Kidney (tissue), 14 donors: Measurements from ENCODE around the gene TTLL8. TPM values are rescaled to one million over a fixed set of nuclear protein-coding genes. Genes with fewer than 3 reads are reported as not detected.
A peak's percentile ranks its signal among the peaks of the same experiment; 100 is the strongest.

Experiments
- DNase-seq, 5 donors: peaks; one replicate each; pipeline ENCODE4 v3.0.0-alpha.2; 2013 to 2020
- FAIRE-seq: peaks from 2 replicates; lab custom pipeline; 2012; peaks lifted over from hg19 to GRCh38; lab: Jason Lieb, UNC
- H3K27ac ChIP-seq, 2 donors: one replicate each; pipeline ENCODE4 v1.7.0; 2013; ENCODE audit warnings: low read depth in 2 of 2, low read length in 2 of 2, inconsistent platforms in 1 of 2
- H3K27me3 ChIP-seq: one replicate; pipeline ENCODE4 v1.7.1; 2013; ENCODE audit warnings: low read length, inconsistent platforms; ENCODE audit not compliant: control insufficient read depth, insufficient read depth
- H3K36me3 ChIP-seq, 3 donors: one replicate each; pipeline versions ENCODE4 v1.7.0 to v1.7.1; 2013; ENCODE audit warnings: low read length in 3 of 3, control low read depth in 1 of 3, inconsistent platforms in 1 of 3; ENCODE audit not compliant: insufficient read depth in 3 of 3, control insufficient read depth in 2 of 3
- H3K4me1 ChIP-seq, 3 donors: one replicate each; pipeline versions ENCODE4 v1.7.0 to v1.7.1; 2013; ENCODE audit warnings: low read length in 3 of 3, inconsistent platforms in 1 of 3, low read depth in 1 of 3; ENCODE audit not compliant: control insufficient read depth in 2 of 3, insufficient read depth in 2 of 3
- H3K4me3 ChIP-seq, 3 donors: one replicate each; pipeline versions ENCODE4 v1.7.0 to v1.8.1; 2013; ENCODE audit warnings: low read length in 3 of 3, control low read depth in 1 of 3, inconsistent platforms in 1 of 3
- H3K9ac ChIP-seq, 3 donors: one replicate each; pipeline versions ENCODE4 v1.7.0 to v1.7.1; 2013; ENCODE audit warnings: low read length in 3 of 3, control low read depth in 1 of 3, inconsistent platforms in 1 of 3
- H3K9me3 ChIP-seq, 3 donors: one replicate each; pipeline versions ENCODE4 v1.7.0 to v1.7.1; 2013; ENCODE audit warnings: low read length in 3 of 3, control low read depth in 1 of 3, inconsistent platforms in 1 of 3; ENCODE audit not compliant: control insufficient read depth in 2 of 3, insufficient read depth in 1 of 3
- CTCF ChIP-seq: IDR thresholded peaks from 3 replicates; pipeline ENCODE4 v1.5.1; 2012; ENCODE audit warnings: mild to moderate bottlenecking, moderate library complexity, borderline replicate concordance; ENCODE audit not compliant: insufficient read depth; ENCODE audit errors: extremely low read depth
- intact Hi-C: fragments of 100-400 bp; cut with DNase I; formaldehyde crosslinking; loops from one replicate; pipeline ENCODE4 v1.11.1; 2022
- polyA plus RNA-seq: library from polyadenylated mRNA; stranded (reverse); fragments of 350-450 nt; fragmentation: Illumina TruSeq; extraction: RNeasy Lipid Tissue Mini Kit (QIAGEN cat#74804); gene quantifications from one replicate; pipeline ENCODE4 v1.2.3, GENCODE V29; 2014; ENCODE audit warnings: low read depth, low replicate concordance; ENCODE audit not compliant: insufficient read depth
- total RNA-seq: library from RNA; stranded (reverse); fragmentation: NEBNext Ultra II Directional; extraction: Animal tissue kit (Norgen Biotek cat#: 25700); gene quantifications from one replicate; pipeline ENCODE4 v1.2.1, GENCODE V29; 2021
- donor health status: control.
- donor health status: control.
- donor health status: control.
- donor health status: control.
- donor health status: control.
- donor health status: DM: yes; HTN: yes; CAD: no.
- donor health status: Normal renal cell carcinoma (clear cell type).

Gene TTLL8
- total and polyA plus RNA-seq, 2 donors from 2014 or later: not detected

GRCh38 chr22:50025993-50026392 lies 32.1 kb downstream of the TTLL8 start:
- Histone ChIP-seq H3K27me3 (peaks cover 2% of the 10 kb centered on the region), H3K36me3 (no peaks in the 10 kb centered on the region), H3K9me3 (no peaks in the 10 kb centered on the region), H3K4me3 (no peak overlapping the region), H3K4me1 (no peaks in the 10 kb centered on the region), H3K27ac (no peak overlapping the region), H3K9ac (no peak overlapping the region)
- TF ChIP-seq CTCF: no peak
- no peak for FAIRE-seq
- intact Hi-C loops: no loop called here
- DNase-seq: peak in 1 of 5 donors; percentile 50

GRCh38 chr22:50022171-50022819 lies 35.8 kb downstream of the TTLL8 start:
- Histone ChIP-seq H3K4me3 (no peak overlapping the region), H3K9me3 (peaks cover 0 to 8% (median 0%) of the 10 kb centered on the region in 3 donors), H3K36me3 (no peaks in the 10 kb centered on the region), H3K4me1 (no peaks in the 10 kb centered on the region), H3K27ac (no peak overlapping the region), H3K9ac (no peak overlapping the region), H3K27me3 (peaks cover 2% of the 10 kb centered on the region)
- no peak for TF ChIP-seq CTCF
- FAIRE-seq (no peak), DNase-seq (no peak)
- intact Hi-C loops: no loop called here

DNA sequence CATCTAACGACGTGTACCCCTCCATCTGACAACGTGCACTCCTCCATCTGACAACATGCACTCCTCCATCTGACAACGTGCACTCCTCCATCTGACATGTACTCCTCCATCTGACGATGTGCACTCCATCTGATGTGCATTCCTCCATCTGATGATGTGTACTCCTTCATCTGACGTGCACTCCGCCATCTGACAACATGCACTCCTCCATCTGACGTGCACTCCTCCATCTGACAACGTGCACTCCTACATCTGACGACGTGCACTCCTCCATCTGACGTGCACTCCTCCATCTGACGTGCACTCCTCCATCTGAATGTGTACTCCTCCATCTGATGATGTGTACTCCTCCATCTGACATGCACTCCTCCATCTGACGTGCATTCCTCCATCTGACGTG lies 37.5 kb downstream of the TTLL8 start:
- Histone ChIP-seq H3K36me3 (no peaks in the 10 kb centered on the region), H3K4me1 (no peaks in the 10 kb centered on the region), H3K9me3 (peaks cover 0 to 8% (median 0%) of the 10 kb centered on the region in 3 donors), H3K4me3 (no peak overlapping the region), H3K27me3 (peaks cover 2% of the 10 kb centered on the region), H3K9ac (no peak overlapping the region), H3K27ac (no peak overlapping the region)
- DNase-seq (no peak), FAIRE-seq (no peak)
- intact Hi-C loops: no loop called here
- TF ChIP-seq CTCF: no peak
